ES-I3 (cell line): ENCODE measurements around the gene ADGRL4.
"Not testable (repeated sequence)": the region's sequence is repeated elsewhere in the genome, so short reads cannot be mapped to it uniquely, and the experiment has no call there.

Experiments used
- H3K36me3 ChIP-seq: 2 replicates; pipeline ENCODE4 v1.6.1; 2013; ENCODE audit warnings: mild to moderate bottlenecking, low read length, control low read depth, moderate library complexity; ENCODE audit not compliant: insufficient read depth
- H3K4me1 ChIP-seq: 2 replicates; pipeline ENCODE4 v1.6.1; 2013; ENCODE audit warnings: mild to moderate bottlenecking, control low read depth, low read length; ENCODE audit not compliant: insufficient read depth
- H3K9ac ChIP-seq: 2 replicates; pipeline ENCODE4 v1.6.1; 2013; ENCODE audit warnings: low read depth, mild to moderate bottlenecking, low read length, moderate library complexity
- H3K9me3 ChIP-seq: 2 replicates; pipeline ENCODE4 v1.6.1; 2013; ENCODE audit warnings: mild to moderate bottlenecking, low read length, moderate library complexity; ENCODE audit not compliant: control insufficient read depth, insufficient read depth

The ADGRL4 gene

DNA sequence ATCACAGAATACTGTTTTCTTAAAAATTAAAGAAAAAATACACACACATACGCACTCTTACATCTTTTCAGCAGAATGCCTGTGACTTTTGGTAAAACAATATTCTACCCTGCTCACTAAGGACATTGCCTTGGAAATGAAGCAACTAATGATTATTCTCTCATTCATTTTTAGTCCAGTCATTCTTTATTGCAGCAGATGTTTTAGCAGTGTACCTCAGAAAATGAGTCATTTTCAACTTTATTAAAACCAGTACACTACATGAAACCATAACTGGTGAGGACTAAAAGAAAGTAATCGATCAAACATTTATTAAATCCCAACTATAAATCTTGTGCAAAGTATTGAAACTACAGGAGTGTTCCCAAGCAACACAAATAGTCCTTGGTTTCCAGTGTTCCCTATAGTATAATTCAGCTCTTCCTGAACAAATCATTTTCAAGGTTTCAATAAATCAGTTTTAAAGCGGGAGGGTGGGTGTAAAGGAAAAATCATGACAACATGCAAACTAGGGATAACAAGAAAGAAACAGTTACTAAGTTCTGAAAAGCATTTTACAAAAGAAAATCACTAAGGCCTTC, 114.2 kb downstream of the ADGRL4 start:
- H3K36me3 ChIP-seq = no peaks in the 10 kb centered on the region
- no peaks in the 10 kb centered on the region for H3K9me3 ChIP-seq
- no peaks in the 10 kb centered on the region for H3K4me1 ChIP-seq
- H3K9ac ChIP-seq = no peak overlapping the region

DNA sequence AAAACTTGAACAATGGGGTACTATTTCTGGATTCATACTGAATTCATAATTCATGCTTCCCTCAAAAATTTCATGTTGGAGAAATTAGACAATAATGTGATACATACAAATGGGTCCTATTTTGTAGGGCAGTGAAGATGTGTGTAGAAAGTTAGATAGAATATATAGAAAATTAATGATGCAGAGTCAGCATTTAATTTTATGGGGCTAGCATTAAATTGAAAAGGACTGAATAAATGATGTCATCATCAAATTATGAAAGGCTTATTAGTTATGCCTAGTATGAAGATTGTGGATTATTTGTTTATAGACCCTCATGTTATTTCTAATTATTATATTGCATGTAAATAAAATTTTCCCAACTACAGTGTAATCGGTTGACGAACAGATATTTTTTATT, 119.1 kb downstream of the ADGRL4 start:
- Histone ChIP-seq H3K4me1 (0 out of 2 replicates have a peak, but pooled peaks cover 4% of the 10 kb centered on the region), H3K36me3 (no peaks in the 10 kb centered on the region), H3K9me3 (no peaks in the 10 kb centered on the region), H3K9ac (no peak overlapping the region)

DNA sequence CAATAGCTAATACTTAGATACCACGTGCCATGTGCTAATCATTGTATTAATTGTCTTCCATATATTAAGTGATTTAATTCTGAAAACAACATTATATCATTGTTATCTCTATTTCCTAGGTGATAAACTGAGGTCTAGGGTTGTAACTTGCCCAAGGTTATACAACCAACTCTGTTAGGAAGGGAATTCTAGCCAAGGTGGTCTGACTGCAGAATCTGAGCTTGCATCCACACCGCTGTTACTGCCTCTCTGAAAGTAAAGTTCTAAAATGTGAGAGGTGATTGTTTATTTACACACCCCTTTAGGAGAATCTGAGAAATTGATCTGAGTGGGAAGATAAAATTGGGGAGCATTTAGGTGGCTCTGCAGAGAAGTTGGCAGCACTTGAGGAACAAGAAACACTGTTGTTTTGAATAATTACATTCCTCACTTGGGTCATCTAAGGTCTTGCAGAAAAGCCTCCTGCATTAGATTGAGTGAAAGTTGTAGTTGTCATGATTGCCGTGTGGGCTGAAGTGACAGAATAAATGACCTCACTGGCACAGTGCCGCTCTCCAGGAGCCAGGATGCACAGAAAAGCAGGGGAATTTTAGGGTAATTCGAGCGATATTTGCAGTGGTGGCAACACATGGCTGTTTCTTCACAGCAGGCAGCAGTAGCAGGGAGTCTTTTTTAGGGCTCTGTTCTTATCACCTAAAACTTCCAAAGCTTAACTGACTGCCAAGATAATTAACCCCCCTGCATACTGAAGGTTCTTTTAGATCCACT, 121.7 kb downstream of the ADGRL4 start:
- Histone ChIP-seq H3K9ac (no peak overlapping the region), H3K36me3 (no peaks in the 10 kb centered on the region)

GRCh38 chr1:78880223-78880622, 126.3 kb downstream of the ADGRL4 start:
- Histone ChIP-seq H3K9me3 (no peaks in the 10 kb centered on the region), H3K4me1 (0 out of 2 replicates have a peak, but pooled peaks cover 3% of the 10 kb centered on the region), H3K36me3 (no peaks in the 10 kb centered on the region), H3K9ac (no peak overlapping the region)

More for the DNA sequence above, 121.7 kb downstream of the ADGRL4 start:
- H3K4me1 ChIP-seq = 0 out of 2 replicates have a peak, but pooled peaks cover 4% of the 10 kb centered on the region
- H3K9me3 ChIP-seq = no peaks in the 10 kb centered on the region

GRCh38 chr1:78875986-78876385, 130.5 kb downstream of the ADGRL4 start:
- H3K9me3 ChIP-seq, H3K36me3 ChIP-seq: not testable (repeated sequence)

GRCh38 chr1:78872801-78873200, 133.7 kb downstream of the ADGRL4 start:
- H3K9ac ChIP-seq, H3K9me3 ChIP-seq, H3K4me1 ChIP-seq, H3K36me3 ChIP-seq: not testable (repeated sequence)

More at GRCh38 chr1:78875986-78876385, 130.5 kb downstream of the ADGRL4 start:
- not testable (repeated sequence) for H3K4me1 ChIP-seq, H3K9ac ChIP-seq

GRCh38 chr1:78871249-78871648, 135.3 kb downstream of the ADGRL4 start:
- no peaks in the 10 kb centered on the region for H3K4me1 ChIP-seq
- 0 out of 2 replicates have a peak, but pooled peaks cover 7% of the 10 kb centered on the region for H3K9me3 ChIP-seq
- H3K9ac ChIP-seq = no peak overlapping the region
- H3K36me3 ChIP-seq = no peaks in the 10 kb centered on the region

GRCh38 chr1:78869136-78869535, 137.4 kb downstream of the ADGRL4 start:
- 0 out of 2 replicates have a peak, but pooled peaks cover 7% of the 10 kb centered on the region for H3K9me3 ChIP-seq
- H3K4me1 ChIP-seq = no peaks in the 10 kb centered on the region
- no peak overlapping the region for H3K9ac ChIP-seq
- H3K36me3 ChIP-seq = no peaks in the 10 kb centered on the region

DNA sequence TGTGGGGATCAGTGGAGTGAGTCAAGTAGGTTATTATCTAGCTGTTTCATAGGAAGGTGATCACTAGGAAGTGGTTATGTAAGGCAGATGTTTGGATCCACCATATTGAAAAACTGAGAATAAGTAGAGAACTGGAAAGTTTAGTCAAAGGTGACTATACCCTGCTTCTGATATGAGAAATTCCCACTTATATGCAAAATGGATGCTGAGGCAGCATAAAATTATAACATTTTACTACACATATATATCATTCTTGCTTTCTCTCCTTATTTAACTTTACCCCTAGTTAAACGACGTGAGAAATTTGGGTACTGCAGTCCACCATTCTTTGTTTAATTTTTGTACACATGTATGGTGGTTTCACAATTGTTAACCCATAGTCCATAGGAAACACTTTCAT, 142.4 kb downstream of the ADGRL4 start:
- Histone ChIP-seq H3K36me3 (no peaks in the 10 kb centered on the region), H3K9ac (no peak overlapping the region), H3K9me3 (no peaks in the 10 kb centered on the region), H3K4me1 (no peaks in the 10 kb centered on the region)

GRCh38 chr1:78856096-78856495, 150.4 kb downstream of the ADGRL4 start:
- no peak overlapping the region for H3K9ac ChIP-seq
- H3K4me1 ChIP-seq = no peaks in the 10 kb centered on the region
- peaks cover 3% of the 10 kb centered on the region; the same call in 1 of the 2 replicates for H3K9me3 ChIP-seq
- H3K36me3 ChIP-seq = no peaks in the 10 kb centered on the region

- peaks cover 3% of the 10 kb centered on the region; the same call in 1 of the 2 replicates for H3K9me3 ChIP-seq
- H3K4me1 ChIP-seq = no peaks in the 10 kb centered on the region
- H3K36me3 ChIP-seq = no peaks in the 10 kb centered on the region
- H3K9ac ChIP-seq = no peak overlapping the region
These were observed 151.3 kb downstream of the ADGRL4 start for GRCh38 chr1:78855258-78855657.

- Histone ChIP-seq H3K9me3 (peaks cover 3% of the 10 kb centered on the region; the same call in 1 of the 2 replicates), H3K9ac (no peak overlapping the region), H3K36me3 (no peaks in the 10 kb centered on the region), H3K4me1 (no peaks in the 10 kb centered on the region)
These were observed 152.0 kb downstream of the ADGRL4 start for GRCh38 chr1:78854556-78854955.

GRCh38 chr1:78843546-78843945, 163.0 kb downstream of the ADGRL4 start:
- Histone ChIP-seq H3K4me1 (0 out of 2 replicates have a peak, but pooled peaks cover 5% of the 10 kb centered on the region), H3K9me3 (no peaks in the 10 kb centered on the region), H3K9ac (no peak overlapping the region), H3K36me3 (no peaks in the 10 kb centered on the region)

DNA sequence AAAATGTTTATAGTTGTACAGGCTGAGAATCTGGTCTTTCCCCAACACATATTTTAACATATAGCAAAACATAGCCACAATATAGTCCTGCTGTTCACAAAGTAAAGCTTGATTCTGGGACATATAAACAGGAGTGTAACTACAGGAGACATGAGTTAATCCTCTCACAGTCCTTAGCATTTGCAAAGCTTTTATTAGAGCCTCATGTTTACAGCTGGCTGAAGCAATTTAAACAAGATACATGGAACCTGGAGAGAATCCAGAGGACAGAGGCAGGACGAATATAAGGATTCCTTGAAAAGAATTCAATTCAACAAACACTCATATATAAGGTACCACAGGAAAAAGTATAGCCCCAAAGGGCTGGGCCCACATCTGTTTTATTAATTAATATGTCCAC, 163.4 kb downstream of the ADGRL4 start:
- 0 out of 2 replicates have a peak, but pooled peaks cover 5% of the 10 kb centered on the region for H3K4me1 ChIP-seq
- no peak overlapping the region for H3K9ac ChIP-seq
- no peaks in the 10 kb centered on the region for H3K9me3 ChIP-seq
- H3K36me3 ChIP-seq = no peaks in the 10 kb centered on the region
